Psoas muscle (tissue), 8 donors: ENCODE measurements around the gene SEBOX. TPM values are rescaled to one million over a fixed set of nuclear protein-coding genes. Genes with fewer than 3 reads are reported as not detected.

Source experiments
- ATAC-seq, 4 donors: fragments of 200-7000 bp; cut with Tn5 transposase; one replicate each; pipeline ENCODE4 v1.9.1; 2020; ENCODE audit warnings: moderate library complexity in 3 of 4, mild to moderate bottlenecking in 2 of 4
- DNase-seq, 2 donors: peaks; one replicate each; pipeline ENCODE4 v3.0.0-alpha.2; 2020
- H3K27ac ChIP-seq: fragments of 200-600 bp; one replicate; pipeline ENCODE4 v1.8.0; 2022
- H3K27me3 ChIP-seq, 3 donors: fragments of 200-600 bp in 1 of 3; one replicate each; pipeline versions ENCODE4 v1.6.1 to v1.8.0; 2013 to 2022; ENCODE audit warnings: low read length in 2 of 3, mild to moderate bottlenecking in 2 of 3, moderate library complexity in 1 of 3; ENCODE audit not compliant: insufficient read depth in 3 of 3
- H3K36me3 ChIP-seq, 2 donors: fragments of 200-600 bp in 1 of 2; one replicate each; pipeline versions ENCODE4 v1.6.1 to v1.8.0; 2013 to 2022; ENCODE audit warnings: low read depth in 1 of 2, mild to moderate bottlenecking in 1 of 2, moderate library complexity in 1 of 2; ENCODE audit not compliant: insufficient read depth in 1 of 2
- H3K4me1 ChIP-seq: fragments of 200-600 bp; one replicate; pipeline ENCODE4 v1.8.0; 2022
- H3K4me3 ChIP-seq: fragments of 200-600 bp; one replicate; pipeline ENCODE4 v1.8.0; 2022; ENCODE audit warnings: mild to moderate bottlenecking
- H3K9me3 ChIP-seq: fragments of 200-600 bp; one replicate; pipeline ENCODE4 v1.8.0; 2022
- WGBS, 3 donors: extraction: QIAGEN DNeasy Blood & Tissue Kit; methylation state at CpG; one replicate each; pipeline versions ENCODE4 v1.1.6 to v1.1.7; 2013; 5-methylcytosine and 5-hydroxymethylcytosine counted together
- intact Hi-C, 2 donors: fragments of 100-400 bp; cut with DNase I; formaldehyde crosslinking; loops; one replicate each; pipeline versions ENCODE4 v1.11.0 to v1.14.2; 2022
- polyA plus RNA-seq, 3 donors: library from polyadenylated mRNA; stranded (reverse); fragments of 200-250 nt; gene quantifications; one replicate each; pipeline ENCODE4 v1.2.3, GENCODE V29; 2013
- total RNA-seq, 4 donors: library from RNA; stranded (reverse); fragmentation: NEBNext Ultra II Directional in 2 of 4; extraction: Animal tissue kit (Norgen Biotek cat#: 25700) in 2 of 4; gene quantifications; one replicate each; pipeline versions ENCODE4 v1.2.1 to v1.2.4, GENCODE V29; 2021 to 2023
- TF ChIP-seq, protein P1 (sequence below): fragments of 200-600 bp; IDR thresholded peaks from one replicate; pipeline ENCODE4 v1.8.0; 2022; ENCODE audit warnings: antibody characterized with exemption
- donor health status: healthy with polysubstance abuse.
- donor health status: DM: no; HTN: no; CAD: no; lungs with moderate emphysema.
- donor health status: Bipolar disorder and iron deficiency.
- donor health status: healthy.
- donor health status: DM: yes; HTN: yes; CAD: no.
- donor health status: DM: no; HTN: no; CAD: no.
- donor health status: DM: no; HTN: no; CAD: no.
- donor health status: DM: yes; HTN: yes; CAD: no.

The SEBOX gene
- total and polyA plus RNA-seq, 7 donors, result not detected

DNA sequence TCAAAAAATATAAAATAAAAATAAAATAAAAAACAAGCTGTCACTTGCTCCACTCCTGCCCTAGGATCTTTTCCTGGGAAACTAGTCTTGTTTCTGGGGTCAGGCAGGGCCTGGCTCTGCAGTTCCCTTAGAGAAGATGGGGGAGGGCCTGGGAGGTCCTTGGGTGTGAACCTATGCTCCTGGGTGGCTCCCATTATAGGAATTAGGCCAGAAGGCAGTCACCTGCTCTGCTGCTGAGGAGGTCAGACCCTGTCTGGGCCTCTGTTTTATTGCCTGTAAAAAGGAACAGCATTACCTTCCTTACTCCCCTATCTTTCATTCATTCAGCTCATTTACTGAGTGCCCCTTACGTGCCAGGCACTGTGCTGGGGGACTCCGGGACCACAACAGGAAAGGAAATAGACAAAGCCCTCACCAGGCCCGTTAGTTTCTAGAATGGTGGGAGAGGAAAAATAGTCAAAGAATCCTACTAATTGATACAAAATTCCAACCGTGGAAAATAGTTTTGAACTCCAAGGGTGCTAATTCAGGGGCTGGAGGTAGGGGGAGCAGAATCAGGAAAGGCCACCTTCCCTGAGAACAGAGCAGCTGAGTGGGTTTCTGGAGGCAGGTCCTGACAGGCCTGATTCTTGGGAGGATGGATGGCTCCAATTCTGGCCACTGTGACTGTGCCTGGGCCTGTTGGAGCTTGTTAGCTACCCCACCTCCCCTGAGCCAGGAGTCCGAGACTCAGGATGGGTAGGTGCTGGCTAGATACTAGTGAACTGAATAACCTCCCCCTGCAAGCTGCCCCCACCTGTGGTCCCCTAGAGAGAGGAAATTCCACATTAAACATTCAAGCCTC, 42.4 kb upstream of the SEBOX start:
- H3K4me3 ChIP-seq, result no peak overlapping the region
- ATAC-seq (no peak), DNase-seq (no peak)
- intact Hi-C loops, result no loop called here
- H3K36me3 ChIP-seq, result peaks cover 0 to 17% of the 10 kb centered on the region in 2 donors
- H3K9me3 ChIP-seq, result no peaks in the 10 kb centered on the region
- TF ChIP-seq, protein P1, sequence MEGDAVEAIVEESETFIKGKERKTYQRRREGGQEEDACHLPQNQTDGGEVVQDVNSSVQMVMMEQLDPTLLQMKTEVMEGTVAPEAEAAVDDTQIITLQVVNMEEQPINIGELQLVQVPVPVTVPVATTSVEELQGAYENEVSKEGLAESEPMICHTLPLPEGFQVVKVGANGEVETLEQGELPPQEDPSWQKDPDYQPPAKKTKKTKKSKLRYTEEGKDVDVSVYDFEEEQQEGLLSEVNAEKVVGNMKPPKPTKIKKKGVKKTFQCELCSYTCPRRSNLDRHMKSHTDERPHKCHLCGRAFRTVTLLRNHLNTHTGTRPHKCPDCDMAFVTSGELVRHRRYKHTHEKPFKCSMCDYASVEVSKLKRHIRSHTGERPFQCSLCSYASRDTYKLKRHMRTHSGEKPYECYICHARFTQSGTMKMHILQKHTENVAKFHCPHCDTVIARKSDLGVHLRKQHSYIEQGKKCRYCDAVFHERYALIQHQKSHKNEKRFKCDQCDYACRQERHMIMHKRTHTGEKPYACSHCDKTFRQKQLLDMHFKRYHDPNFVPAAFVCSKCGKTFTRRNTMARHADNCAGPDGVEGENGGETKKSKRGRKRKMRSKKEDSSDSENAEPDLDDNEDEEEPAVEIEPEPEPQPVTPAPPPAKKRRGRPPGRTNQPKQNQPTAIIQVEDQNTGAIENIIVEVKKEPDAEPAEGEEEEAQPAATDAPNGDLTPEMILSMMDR, result no peak
- 83 to 86% (median 84%) methylated on average over 5 of the region's 5 CpGs for WGBS, 3 donors
- H3K4me1 ChIP-seq, result no peaks in the 10 kb centered on the region
- H3K27me3 ChIP-seq, result peaks cover 0 to under 1% (median 0%) of the 10 kb centered on the region in 3 donors
- no peak overlapping the region for H3K27ac ChIP-seq

DNA sequence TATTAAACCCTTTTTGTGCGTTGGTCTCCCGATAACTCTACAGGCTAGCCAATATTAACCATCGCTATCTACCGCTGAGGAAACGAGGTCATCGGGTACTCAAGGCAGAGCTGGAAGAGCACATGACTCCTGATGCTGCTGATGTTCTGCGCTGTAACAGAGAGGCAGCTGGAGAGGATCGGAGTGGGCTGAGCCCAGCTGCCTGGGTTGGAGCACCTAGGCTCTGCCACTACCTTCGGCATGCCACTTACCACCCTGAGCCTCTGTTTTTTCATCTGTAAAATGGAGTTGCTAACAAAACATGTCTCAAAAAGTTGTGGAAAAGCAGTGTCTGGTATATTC, 41.4 kb upstream of the SEBOX start:
- H3K4me3 ChIP-seq, result peak overlapping the region; percentile 81
- no peaks in the 10 kb centered on the region for H3K4me1 ChIP-seq
- H3K9me3 ChIP-seq, result no peaks in the 10 kb centered on the region
- WGBS, 3 donors, result 25 to 32% (median 28%) methylated on average over 9 of the region's 9 CpGs
- H3K27me3 ChIP-seq, result no peaks in the 10 kb centered on the region
- intact Hi-C loops, result no loop called here
- peak; percentile 12 to 44 (median 34) for ATAC-seq
- peaks cover 0 to 26% of the 10 kb centered on the region in 2 donors for H3K36me3 ChIP-seq
- H3K27ac ChIP-seq, result no peak overlapping the region
- TF ChIP-seq, protein P1, result no peak
- DNase-seq, result no peak

GRCh38 chr17:28405632-28406472, 40.9 kb upstream of the SEBOX start, which contains the start of gene SLC46A1:
SLC46A1 (minus strand) TSS chr17:28406212; CDS start chr17:28406114, 98 bp downstream.
- peak; percentile 67 to 78 for DNase-seq
- Histone ChIP-seq H3K36me3 (peaks cover 0 to 31% of the 10 kb centered on the region in 2 donors), H3K9me3 (no peaks in the 10 kb centered on the region), H3K4me1 (no peaks in the 10 kb centered on the region), H3K4me3 (peak within 1 kb of the TSS; percentile 81), H3K27ac (no peak within 1 kb of the TSS), H3K27me3 (no peaks in the 10 kb centered on the region)
- ATAC-seq, result peak; percentile 76 to 88 (median 82)
- TF ChIP-seq, protein P1, result no peak
- intact Hi-C loops, result no loop called here
- 0 to 1% (median 1%) methylated on average over 55 to 70 of the region's 70 CpGs for WGBS, 3 donors

GRCh38 chr17:28404812-28405570, 40.0 kb upstream of the SEBOX start:
- Histone ChIP-seq H3K27me3 (no peaks in the 10 kb centered on the region), H3K4me3 (peak overlapping the region; percentile 81), H3K9me3 (no peaks in the 10 kb centered on the region), H3K27ac (no peak overlapping the region), H3K36me3 (peaks cover 0 to 39% of the 10 kb centered on the region in 2 donors), H3K4me1 (no peaks in the 10 kb centered on the region)
- no peak for DNase-seq
- intact Hi-C loops, result no loop called here
- WGBS, 3 donors, result 22 to 40% (median 29%) methylated on average over 32 to 33 of the region's 33 CpGs
- ATAC-seq, result peak in 2 of 4 donors; percentile 23 to 35
- TF ChIP-seq, protein P1, result no peak
